Left forelimb (tissue), 1 donor: ENCODE data around the gene AP1G2.

Experiments
- DNase-seq: peaks from one replicate; pipeline ENCODE4 v3.0.0-alpha.2; 2018; ENCODE audit warnings: low spot score

AP1G2 gene

DNA sequence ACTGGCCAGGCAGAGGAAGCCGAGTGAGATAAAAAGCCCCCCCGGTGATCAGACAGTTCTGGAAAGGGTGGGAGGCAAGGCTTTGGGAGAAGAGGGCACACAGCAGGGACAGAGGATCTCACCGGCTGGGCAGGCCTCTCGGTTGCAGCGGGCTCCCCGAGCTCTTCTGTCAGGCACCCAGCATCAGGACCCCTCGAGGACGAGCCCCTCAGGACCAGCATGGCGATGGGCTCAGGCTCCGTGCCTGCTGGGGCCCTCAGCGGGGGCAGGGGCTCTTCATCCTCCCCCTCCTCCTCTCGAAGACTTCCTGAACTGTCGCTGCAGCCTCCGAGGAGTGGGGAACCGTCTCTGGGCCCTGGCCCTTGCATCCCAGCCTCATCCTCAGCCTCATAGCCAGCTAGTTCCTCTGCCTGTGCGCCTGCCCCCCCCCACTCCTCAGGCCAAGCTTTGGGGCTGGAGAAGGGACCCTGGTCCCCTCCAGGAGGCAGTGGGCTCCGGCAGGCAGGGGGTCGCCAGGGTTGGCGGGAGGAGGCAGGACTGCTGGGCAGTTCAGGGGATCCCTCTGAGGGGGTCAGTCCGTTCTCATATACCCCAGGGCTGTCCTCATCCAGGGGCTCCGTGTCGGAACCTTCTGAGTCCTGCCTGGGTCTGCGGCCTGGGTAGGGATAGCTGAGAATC, 3.4 kb upstream of the AP1G2 start:
- peak; percentile 60 for DNase-seq

DNA sequence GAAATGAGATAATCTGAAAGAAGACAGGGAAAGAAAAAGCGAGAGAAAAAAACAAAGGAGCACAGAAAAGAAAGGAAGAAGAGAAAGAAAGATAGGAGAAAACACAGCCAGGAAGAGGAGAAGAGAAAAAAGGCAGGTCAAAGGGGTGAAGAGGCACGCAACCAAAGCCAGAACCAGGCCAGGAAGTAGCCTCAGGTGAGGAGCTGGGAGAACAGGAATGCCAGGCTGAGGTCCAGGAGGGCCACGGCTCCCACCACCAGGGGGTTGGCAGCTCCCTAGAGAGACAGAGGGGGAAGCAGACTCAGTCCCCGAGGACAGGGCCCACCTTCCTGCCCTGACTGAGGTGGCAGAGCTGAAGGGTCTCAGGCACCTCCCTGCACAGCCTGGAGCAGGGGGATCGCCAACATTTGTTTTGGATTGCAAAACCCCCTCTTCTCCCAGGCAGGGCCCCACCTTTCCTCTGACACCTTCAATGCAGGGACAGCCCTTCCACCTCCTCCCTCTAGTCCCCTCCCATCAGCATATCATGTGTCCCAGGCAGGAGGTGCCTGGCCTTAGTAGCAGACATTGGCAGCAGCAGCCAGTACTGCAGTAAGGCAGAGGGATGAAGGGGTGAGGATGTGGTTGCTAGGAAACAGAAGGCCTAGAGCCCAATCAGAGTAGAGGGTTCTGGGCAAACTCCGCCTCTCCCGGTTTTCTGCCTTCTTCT, 2.0 kb upstream of the AP1G2 start:
- DNase-seq, result no peak

DNA sequence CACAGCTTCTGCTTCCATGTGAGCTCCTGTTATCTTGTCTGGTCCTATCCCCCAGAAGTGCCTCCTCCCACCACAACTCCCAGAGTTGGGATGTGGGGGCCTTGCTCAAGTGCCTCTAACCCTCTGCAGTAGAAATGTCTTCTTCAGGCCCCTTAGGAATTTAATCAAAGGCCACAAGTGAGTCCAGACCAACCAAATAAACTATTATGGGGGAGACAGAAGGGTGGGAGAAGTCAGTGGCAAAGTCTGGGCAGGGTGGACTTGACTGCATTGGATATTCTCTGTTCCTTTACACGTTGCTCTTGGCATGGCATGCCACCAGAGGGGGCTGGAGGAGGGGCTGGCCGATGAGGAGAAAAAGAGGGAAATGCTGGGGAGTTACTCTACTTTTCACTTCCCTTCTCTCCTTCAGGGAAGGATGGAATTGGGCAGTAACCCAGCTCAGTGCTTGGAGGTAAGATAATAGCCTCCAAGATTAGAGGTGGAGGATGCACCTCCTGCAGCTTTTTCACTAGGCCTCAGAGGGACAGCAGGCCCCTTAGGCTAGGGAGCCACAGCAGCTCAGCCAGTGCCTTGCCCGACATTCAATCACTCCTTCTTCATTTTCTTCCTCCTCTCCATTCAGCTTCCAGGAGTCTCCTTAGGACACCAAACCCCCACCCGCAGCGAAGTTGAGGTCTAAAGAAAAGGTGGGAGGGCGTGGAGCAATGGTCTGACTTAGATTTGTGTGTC, 1.2 kb upstream of the AP1G2 start:
- DNase-seq, result no peak

DNA sequence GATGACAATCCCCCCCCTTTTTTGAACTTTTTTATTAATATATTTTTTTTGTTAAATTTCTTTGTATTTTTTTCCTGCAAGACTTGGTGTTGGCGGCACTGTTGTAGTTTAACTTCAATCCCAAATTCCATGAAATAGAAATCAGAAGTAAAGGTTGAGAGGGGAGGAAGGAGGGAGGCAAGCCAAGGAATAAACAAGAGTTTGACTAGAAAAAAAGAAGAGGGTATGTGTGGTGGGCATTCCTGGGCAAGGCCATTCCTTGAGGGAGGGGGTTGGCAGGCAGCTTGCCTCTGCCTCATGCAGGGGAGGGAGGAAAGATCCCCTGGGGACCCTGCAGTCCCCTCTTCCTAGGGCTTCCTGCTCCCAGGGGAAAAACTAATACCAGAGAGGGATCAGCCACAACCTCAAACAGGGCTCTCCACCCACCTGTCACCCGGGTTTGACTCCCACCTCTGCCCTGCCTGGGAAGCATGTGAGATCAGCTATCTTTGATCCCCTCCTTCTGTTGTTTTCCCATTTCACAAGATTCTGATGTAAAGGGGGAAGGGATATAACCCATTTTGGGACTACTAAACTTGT, 519 bp upstream of the AP1G2 start:
- DNase-seq, result no peak

DNA sequence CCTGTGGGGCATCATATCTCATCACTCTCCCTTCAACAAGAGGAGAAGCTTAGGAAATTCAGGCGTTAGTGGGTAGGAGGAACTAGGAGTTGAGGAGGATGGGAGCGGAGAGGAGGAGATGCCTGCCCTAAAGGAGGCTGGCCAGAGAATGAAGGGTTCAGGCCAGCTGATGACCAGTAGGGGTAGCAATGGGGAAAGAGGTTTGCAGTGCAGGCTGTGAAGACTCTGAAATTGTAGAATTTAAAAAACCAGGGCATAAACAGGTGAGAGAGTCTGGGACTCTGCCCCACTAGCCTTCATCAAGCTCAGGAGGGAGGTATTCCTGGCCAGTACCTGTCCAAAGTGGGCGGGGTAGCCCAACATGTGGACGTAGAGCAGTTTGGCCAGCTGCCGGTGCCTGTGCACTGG, 809 bp downstream of the AP1G2 start:
- DNase-seq, result no peak

DNA sequence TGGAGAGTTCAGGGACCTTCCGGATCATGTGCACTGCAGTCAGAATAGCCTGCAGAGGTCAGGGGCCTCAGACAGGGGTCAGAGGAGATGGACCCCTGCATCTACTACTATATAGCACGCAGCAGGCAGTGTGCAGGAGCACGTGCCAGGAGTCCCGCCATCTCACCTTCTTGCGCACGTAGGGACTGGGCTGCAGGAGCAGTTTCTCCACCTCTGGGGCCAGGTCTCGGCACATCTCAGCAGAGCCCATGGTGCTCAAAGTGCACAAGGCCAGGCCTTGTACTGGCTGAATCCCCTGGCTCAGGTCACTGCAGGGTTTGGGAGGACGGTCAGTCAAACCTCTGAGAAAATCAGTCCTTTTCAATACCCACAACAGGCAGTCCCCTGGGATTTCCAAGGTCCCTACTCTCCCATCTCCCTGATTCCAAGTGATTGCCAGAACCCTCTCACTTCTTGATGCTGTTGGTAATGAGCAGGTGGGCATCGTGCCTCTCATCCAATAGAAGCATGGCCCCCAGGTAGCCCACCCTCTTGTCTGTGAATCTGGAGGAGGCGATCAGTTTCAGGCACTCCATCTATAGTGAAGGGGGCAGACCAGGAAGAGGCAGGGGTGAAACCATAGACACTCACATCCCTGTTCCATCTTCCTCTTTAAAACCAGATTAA, 1.3 kb downstream of the AP1G2 start:
- no peak for DNase-seq

DNA sequence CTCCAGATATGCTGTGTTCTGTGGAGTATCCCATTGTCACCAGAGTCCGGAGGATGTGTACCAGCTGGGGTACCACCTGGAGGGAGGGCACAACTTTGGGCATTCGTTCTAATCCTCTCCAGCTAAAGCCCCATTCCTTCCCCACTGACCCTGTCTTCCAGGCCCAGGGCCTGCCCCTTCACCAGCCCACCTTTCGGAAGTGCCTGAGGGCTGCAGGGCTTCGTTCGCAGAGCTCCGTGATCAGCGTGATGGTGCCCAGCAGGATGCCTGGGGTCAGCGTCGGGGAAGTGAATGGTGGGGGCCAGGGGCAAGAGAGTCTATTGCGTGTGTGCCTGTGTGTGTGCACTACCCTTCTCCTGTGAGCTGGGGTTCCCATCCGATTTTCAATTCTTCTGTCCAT, 2.0 kb downstream of the AP1G2 start:
- no peak for DNase-seq

DNA sequence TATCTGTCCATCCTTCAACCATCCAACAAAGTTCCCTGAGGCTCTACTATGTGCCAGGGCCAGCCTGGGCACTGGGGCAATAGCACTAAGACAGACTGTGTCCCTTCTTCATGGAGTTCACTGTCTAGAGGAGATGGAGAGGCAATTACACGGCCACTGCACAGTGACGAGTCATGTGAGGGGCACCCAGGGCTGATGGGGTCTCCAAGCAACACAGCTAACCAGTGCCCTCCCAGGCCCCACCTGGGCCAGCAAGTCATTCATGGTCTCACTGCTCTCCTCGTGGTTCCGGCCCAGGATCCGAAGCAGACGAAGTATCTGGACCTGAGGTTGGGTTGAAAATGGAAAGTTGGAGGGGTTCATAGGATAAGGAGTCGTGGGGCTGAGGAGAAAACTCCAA, 2.7 kb downstream of the AP1G2 start:
- no peak for DNase-seq

DNA sequence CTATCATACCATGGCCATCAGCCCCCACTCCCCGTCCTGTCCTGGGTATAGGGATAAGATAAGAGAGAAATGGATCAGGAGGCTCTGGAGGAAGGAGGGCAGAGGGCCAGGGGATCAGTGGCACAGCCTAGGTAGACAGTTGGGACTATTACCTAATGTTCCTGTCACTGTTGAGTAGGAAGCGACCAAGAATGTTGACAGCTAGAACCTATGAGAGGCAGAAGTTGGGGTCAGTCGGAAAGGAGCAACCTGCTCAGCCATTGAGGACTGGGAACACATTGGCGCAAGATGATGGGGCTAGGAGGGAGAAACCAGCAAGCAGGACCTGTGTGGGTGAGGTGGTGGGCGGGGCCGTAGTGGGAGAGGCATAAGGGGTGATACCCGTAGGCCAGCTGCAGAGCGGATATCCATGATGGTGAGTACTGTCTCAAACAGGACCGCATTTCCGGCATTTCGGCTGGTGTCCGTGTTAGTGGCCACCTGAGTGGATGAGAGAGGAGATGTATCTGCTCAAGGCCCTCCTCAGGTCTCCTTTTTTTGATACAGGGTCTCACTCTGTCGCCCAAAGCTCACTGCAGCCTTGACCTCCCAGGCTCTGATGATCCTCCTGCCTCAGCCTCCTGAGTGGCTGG, 3.3 kb downstream of the AP1G2 start:
- DNase-seq, result no peak

DNA sequence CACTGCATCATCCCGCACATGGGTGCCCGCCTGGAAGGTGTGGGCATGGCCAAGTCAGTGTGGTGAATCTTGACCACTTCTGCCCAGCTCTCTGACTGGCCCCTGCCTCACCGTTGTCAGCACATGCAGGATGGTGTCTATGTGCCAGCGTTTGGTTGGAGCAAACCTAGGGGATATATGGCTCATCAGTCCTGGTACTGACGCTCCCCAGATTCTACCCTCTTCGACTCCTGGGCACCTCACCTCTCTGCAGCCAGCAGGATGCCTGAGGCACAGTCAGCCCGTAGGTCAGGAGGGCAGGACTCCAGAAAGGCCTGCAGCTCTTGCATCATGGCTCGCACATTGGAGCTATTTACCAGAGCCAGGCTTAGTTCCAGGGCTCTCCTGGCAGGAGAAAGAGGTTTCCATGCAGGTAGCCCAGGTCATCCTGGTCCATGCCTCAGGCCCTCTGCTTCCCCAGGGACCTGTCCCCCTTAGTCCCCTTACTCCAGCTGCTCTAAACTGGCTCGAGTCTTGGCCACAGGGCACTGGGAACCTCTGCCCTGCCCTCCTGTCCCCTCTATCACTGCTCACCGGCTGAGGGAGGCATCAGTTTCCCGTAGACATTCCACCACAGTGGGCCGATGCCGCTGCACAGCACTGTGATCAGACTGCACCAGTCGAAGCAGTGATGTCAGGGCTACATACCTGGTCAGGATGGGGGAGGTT, 4.0 kb downstream of the AP1G2 start:
- DNase-seq, result no peak

DNA sequence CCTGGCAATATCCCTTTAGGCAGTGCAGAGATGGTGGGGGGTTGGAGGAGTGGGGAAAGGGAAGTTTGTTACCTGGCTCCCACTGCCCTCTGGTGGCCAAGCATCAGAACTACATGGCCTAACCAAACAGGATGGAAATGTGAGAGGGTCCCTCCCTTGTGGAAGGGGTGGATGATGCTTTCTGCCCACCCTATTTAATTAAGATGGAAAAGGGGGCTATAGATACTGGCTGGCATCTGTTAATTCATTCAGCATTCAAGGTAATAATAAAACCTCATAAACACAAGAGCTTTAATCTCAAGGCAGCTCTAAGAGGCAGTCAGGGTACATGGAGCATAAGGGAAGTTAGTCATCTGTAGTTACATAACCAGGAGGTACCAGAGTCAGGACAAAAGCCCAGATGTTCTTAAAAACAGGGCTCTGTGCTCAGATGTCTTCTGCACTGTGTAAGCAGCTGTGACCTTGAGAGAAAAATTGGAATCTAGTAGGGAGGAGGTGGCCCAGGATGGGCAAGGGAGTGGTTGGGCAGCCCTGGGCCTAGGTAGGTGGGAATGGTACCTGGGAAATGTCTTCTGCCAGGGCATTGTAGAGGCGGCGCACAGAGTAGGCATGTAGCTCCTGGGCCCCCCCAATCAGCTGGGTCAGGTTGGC, 4.6 kb downstream of the AP1G2 start:
- DNase-seq, result no peak

DNA sequence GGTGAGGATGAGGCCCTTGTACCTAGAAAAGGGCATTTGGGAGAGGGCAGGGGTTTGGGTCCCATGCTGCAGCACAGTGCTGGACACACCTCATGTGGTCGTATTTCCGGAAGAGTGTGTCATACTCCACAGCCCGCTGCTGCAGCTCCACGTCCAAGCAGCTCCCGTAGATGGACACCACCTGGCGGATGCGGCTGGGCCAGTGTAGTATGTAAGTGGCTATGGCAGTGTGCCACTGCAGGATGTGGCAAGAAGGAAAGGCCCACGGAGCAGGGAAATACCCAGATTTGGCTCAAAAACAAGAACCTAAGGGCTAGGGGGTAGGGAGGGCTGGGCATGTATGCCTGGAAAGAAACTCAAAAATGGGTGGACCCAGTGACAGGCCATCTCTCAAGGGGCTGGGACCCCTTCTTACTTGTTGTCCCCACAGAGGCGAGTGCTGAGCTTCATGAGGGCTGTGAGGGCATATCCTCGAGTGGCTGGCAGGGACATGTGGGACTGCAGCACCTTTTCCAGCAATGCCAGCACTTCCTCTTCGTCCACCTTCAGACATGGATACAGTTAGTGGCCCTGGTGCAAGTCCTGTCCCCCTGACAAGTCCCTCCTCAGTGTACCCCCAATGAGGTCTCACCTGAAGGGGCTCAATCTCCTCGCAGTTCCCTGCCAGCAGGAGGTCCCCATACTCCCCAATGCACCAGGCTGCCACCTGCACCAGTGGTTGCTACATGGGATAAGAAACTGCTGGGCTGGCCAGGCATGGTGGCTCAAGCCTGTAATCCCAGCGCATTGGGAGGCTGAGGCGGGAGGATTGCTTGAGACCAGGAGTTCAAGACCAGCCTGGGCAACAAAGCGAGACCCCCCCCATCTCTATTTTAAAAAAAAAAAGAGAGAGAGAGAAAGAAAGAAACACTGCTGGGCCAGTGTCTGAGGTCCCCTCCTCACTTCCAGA, 5.4 kb downstream of the AP1G2 start:
- no peak for DNase-seq

DNA sequence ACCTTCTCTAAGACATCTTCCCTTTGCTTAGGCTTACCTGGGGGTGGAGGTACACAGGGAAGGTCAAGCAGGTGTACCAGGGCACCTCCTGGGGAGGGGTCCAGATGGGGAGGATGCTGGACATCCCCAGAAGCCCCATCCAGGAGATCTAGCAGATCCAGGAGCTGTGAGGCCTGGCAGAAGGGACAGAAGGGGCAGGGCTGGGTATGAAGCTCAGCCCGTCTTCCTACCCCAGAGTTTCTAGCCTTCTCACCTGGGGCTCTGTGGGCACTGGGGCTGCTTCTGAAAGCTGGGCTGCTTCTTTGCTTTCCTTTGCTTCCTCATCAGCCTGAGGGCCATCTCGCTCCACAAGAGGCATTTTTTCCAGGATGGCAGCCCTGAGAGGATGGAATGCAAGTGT, 6.3 kb downstream of the AP1G2 start:
- DNase-seq, result no peak

DNA sequence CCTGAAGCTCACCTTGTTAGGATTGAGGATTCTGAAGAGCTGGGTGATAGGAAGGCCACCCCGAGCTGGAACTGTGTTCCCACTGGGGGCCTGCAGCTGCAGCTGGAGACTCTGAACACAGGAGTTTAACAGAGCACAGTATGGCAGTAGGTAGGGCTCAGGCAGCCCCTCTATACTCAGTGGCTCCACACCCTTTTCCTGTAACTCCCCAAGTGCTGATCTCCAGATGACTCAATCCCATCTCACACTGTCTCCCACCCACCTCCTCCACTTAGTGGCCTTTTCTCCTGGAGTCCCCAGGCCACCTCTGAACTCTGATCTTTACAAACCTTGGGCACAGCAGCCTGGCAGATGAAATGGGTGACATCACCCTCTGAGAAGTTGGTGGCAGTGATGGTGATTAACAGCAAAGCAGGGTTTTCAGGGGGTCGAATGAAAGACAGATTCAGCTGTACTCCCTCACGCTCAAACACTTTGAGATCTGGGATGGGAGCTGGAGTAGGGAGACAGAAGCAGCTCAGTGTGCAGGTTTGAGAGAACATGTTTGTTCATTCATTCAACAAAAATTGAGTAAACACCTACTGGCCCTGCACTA, 7.6 kb downstream of the AP1G2 start:
- DNase-seq, result no peak

DNA sequence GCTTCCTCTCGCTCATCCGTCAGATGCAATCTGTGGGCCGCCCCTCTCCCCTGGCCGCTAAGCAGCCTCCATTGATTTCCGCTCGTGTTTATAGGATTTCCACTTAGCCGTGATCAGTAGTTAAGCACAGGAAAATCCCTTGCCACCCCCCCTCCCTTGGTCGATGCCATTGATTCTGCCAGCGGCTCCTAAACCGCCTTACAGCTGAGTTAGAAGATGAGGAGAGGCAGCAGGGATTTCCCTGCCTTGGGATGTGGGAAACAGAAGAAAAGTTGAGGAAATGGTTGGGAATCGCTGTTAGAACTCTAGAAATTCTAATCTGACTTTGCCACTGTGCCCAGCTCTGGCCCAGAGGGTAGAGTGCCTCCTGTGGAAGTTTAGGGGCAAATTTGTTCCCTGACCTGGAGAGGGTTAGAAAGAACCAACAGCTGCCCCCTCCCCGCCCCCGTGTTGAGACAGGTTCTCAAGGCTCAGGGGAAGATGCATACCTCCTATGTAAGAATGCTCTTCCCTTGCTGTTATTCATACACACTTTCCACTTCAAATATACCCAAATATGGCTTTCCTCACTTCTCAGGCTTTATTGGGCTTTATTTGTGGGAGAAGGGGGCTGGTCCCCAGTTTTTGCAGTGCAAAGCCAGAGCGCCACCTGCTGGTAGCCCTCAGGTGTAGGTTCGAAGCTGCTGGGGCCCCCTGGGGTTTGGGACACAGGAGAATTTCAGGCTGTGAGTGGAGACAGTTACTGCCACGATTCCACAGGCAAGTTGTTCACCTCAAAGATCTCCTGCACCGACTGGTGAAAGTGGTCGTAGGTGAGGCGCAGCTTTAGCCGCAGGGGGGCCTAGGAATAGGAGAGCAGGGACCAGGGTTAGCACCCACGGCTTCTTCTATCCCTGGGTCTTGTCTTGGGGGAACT, 8.3 kb downstream of the AP1G2 start:
- no peak for DNase-seq

DNA sequence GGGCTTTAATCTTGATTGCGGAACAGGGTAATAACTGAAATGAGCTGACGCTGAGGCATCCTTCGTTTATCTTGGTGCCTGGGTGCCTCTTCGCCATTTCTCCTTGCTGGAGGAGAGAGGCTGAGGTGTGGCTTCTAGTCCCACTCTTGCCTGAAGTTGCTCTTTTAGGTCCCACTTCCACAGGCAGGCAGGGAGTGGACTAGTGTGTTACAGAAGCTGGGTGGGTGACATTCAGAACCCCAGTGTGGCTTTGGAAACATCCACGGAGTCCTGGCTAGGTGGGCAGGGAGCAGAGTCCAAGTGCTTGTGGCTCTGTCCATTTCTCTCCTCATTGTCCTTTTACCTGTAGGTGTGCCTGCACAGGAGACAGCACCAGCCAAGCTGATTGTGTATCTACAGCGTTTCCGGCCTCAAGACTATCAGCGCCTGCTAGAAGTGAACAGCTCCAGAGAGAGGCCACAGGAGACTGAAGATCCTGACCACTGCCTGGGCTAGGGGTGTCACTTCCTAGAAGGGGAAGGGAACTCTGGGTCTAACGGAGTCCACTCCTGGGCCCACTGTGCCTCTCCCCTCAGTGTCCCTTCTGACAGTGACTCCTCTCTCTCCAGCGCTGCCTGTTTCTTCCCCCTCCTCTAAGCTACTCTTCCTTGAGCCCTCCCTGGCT, 9.1 kb downstream of the AP1G2 start:
- DNase-seq, result no peak

DNA sequence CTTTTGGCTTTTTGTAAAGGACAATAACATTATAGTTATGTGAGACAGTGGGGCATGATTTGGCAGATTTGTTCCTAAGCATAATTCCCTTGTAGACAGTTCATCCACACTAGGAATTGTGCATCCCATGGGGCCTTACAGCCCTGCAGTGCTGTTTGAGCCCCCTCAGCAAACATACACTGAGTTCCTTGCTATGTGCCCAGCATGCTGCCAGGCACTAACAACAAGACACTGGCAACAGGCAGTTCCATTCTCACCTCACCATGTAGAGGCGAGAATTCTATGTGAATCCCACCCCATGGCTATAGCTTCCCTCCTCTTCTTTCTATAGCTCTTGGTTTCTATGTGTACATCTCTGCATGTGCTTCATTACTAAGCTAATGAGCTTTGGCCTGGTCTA, 9.6 kb downstream of the AP1G2 start:
- no peak for DNase-seq

DNA sequence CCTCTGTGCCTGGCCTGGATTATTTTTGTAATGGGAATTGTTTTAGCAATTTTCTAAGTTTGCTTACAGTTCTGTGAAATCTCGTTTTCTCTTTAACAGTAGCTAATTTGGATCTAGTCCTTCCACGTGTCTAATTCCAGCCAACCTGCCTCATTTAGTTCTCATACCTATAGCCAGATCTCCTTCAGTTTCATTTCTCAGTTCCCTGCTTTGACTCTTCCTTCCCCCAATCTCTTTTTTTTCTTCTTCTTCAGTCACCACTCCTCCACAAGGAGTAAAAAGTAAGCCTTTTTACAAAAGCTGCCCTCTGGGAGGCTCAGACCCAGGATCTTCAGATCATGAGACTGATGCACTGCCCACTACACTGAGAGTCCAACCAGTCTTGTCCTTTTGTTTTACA, 10.1 kb downstream of the AP1G2 start:
- no peak for DNase-seq
